Adrenal gland (tissue), 5 donors: ENCODE results near the gene CYP26A1.
A peak's percentile ranks its signal among the peaks of the same experiment; 100 is the strongest.

Experiments
- POLR2A ChIP-seq, 2 donors: fragments of 450-650 bp; IDR thresholded peaks; one replicate each; pipeline ENCODE4 v1.6.1; 2017; ENCODE audit warnings: antibody characterized with exemption in 2 of 2, mild to moderate bottlenecking in 2 of 2, moderate library complexity in 1 of 2
- TF ChIP-seq, protein P1 (sequence below), 6 experiments: fragments of 450-650 bp in 4 of 6; fragments of 200-600 bp in 2 of 6; sonication (generic) in 1 of 6; IDR thresholded peaks; 1 replicate in 5 of 6; 2 replicates in 1 of 6; pipeline versions ENCODE4 v1.5.1 to v1.8.0; 2016 to 2021; ENCODE audit warnings: antibody characterized with exemption in 6 of 6, mild to moderate bottlenecking in 2 of 6, moderate library complexity in 1 of 6
- donor health status: DM: no; HTN: no; CAD: no.

DNA sequence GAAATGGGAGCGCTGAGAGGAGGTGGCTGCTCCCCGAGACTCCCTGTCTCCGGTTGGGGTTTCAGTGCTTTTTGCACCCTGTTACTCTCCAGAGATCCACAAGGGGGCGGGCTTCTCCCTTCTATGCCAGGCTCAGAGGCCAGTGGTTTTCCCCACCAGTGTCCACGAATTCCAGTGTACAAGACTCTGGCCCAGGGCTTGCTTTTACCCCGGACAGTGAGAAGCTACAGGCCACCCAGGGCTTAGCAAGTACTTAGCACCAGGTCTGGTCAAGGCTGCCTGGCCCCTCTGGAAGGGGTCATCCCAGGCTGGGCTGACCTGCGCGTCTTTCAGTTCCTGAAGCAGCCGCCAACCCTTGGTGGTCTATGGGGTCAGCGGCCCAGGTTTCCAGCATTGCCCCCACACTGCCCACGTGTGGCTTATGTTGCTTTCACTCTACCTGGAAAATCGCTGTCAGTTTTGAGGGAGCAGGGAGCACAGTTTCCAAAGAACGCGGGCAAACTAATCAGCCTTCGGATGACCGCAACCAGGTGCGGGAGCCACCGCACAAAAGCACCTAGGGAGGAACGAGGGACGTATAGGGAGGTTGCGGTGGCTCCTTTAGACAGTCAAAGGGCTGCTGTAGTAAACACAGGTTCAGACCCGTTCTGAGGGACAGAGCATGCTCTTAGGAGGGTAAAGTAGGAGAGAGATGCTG lies 6.8 kb downstream of the CYP26A1 start:
- TF ChIP-seq POLR2A (IDR thresholded peaks at IDR 0.05) = no peak
- TF ChIP-seq, protein P1, sequence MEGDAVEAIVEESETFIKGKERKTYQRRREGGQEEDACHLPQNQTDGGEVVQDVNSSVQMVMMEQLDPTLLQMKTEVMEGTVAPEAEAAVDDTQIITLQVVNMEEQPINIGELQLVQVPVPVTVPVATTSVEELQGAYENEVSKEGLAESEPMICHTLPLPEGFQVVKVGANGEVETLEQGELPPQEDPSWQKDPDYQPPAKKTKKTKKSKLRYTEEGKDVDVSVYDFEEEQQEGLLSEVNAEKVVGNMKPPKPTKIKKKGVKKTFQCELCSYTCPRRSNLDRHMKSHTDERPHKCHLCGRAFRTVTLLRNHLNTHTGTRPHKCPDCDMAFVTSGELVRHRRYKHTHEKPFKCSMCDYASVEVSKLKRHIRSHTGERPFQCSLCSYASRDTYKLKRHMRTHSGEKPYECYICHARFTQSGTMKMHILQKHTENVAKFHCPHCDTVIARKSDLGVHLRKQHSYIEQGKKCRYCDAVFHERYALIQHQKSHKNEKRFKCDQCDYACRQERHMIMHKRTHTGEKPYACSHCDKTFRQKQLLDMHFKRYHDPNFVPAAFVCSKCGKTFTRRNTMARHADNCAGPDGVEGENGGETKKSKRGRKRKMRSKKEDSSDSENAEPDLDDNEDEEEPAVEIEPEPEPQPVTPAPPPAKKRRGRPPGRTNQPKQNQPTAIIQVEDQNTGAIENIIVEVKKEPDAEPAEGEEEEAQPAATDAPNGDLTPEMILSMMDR (IDR thresholded peaks at IDR 0.05) = peak; percentile 63 to 85 (median 74)
